SH-SY5Y (cell line): ENCODE results near the gene EPHB2.

Source experiments
- GATA2 ChIP-seq: IDR thresholded peaks from 2 replicates; pipeline ENCODE4 v1.6.1; 2011; ENCODE audit warnings: mild to moderate bottlenecking, low read depth, low read length
- GATA3 ChIP-seq: IDR thresholded peaks from 2 replicates; pipeline ENCODE4 v1.6.1; 2011; ENCODE audit warnings: low read depth, mild to moderate bottlenecking, low read length, moderate library complexity

The EPHB2 gene

GRCh38 chr1:22705586-22705985 is 5.1 kb upstream of the EPHB2 start:
- no peak for TF ChIP-seq GATA3

GRCh38 chr1:22708777-22709176 is 1.9 kb upstream of the EPHB2 start:
- TF ChIP-seq GATA2 (no peak), GATA3 (no peak)

GRCh38 chr1:22709227-22709626 is 1.4 kb upstream of the EPHB2 start:
- no peak for TF ChIP-seq GATA2
- no peak for TF ChIP-seq GATA3

- TF ChIP-seq GATA2 (0 out of 2 replicates have a peak, but pooled peaks have one; percentile 24), GATA3 (no peak)
Measured at GRCh38 chr1:22709891-22710700, 543 bp upstream of the EPHB2 start.

- no peak for TF ChIP-seq GATA3
- TF ChIP-seq GATA2, result no peak
Measured at GRCh38 chr1:22711071-22711470, 432 bp downstream of the EPHB2 start.

GRCh38 chr1:22711591-22712501 is 1.2 kb downstream of the EPHB2 start:
- no peak for TF ChIP-seq GATA2
- TF ChIP-seq GATA3, result no peak

- TF ChIP-seq GATA2 (no peak), GATA3 (no peak)
Measured at GRCh38 chr1:22712502-22713271, 2.0 kb downstream of the EPHB2 start.

GRCh38 chr1:22714455-22714854 is 3.8 kb downstream of the EPHB2 start:
- TF ChIP-seq GATA3 (no peak), GATA2 (no peak)

- TF ChIP-seq GATA2 (peak; percentile 83), GATA3 (no peak)
Measured at GRCh38 chr1:22717037-22717760, 6.6 kb downstream of the EPHB2 start.

GRCh38 chr1:22721122-22721873 is 10.7 kb downstream of the EPHB2 start:
- TF ChIP-seq GATA3 (no peak), GATA2 (no peak)

GRCh38 chr1:22722901-22723550 is 12.4 kb downstream of the EPHB2 start:
- TF ChIP-seq GATA2 (no peak), GATA3 (no peak)

GRCh38 chr1:22727873-22728272 is 17.2 kb downstream of the EPHB2 start:
- TF ChIP-seq GATA2, result no peak
- TF ChIP-seq GATA3, result no peak

- TF ChIP-seq GATA2, result no peak
- TF ChIP-seq GATA3, result no peak
Measured at GRCh38 chr1:22728751-22729399, 18.2 kb downstream of the EPHB2 start.
